HG02970 (cell line): ENCODE results near the gene RFTN1.

Experiments used
- ATAC-seq: cut with Tn5 transposase; IDR thresholded peaks from one replicate; pipeline ENCODE4 v1.9.1; 2021; ENCODE audit warnings: mild to moderate bottlenecking, moderate library complexity, moderate number of reproducible peaks; ENCODE audit not compliant: unreplicated experiment, low FRiP score

RFTN1 gene

GRCh38 chr3:16513141-16514020 lies at the start of gene RFTN1:
Gene RFTN1, minus strand, starts transcription at chr3:16513699. Its CDS starts 19,830 bp downstream, at chr3:16493869.
- no peak for ATAC-seq

GRCh38 chr3:16559653-16560365 lies 46.3 kb upstream of the RFTN1 start:
- ATAC-seq = no peak

- no peak for ATAC-seq
Measured at GRCh38 chr3:16554126-16554525, 40.6 kb upstream of the RFTN1 start.

- no peak for ATAC-seq
Measured at GRCh38 chr3:16552757-16553156, 39.3 kb upstream of the RFTN1 start.

GRCh38 chr3:16551342-16551976 lies 38.0 kb upstream of the RFTN1 start:
- ATAC-seq = no peak

GRCh38 chr3:16550676-16551341 lies 37.3 kb upstream of the RFTN1 start:
- no peak for ATAC-seq

GRCh38 chr3:16550305-16550675 lies 36.8 kb upstream of the RFTN1 start:
- ATAC-seq = no peak

GRCh38 chr3:16548721-16549120 lies 35.2 kb upstream of the RFTN1 start:
- ATAC-seq = no peak

- no peak for ATAC-seq
Measured at GRCh38 chr3:16547561-16548357, 34.3 kb upstream of the RFTN1 start.

GRCh38 chr3:16546186-16547010 lies 32.9 kb upstream of the RFTN1 start:
- no peak for ATAC-seq

GRCh38 chr3:16545413-16546185 lies 32.1 kb upstream of the RFTN1 start:
- ATAC-seq = no peak

GRCh38 chr3:16543242-16543864 lies 29.9 kb upstream of the RFTN1 start:
- ATAC-seq = no peak

GRCh38 chr3:16538507-16538906 lies 25.0 kb upstream of the RFTN1 start:
- no peak for ATAC-seq

- ATAC-seq = no peak
Measured at GRCh38 chr3:16536996-16537395, 23.5 kb upstream of the RFTN1 start.

GRCh38 chr3:16536344-16536663 lies 22.8 kb upstream of the RFTN1 start:
- ATAC-seq = no peak

- no peak for ATAC-seq
Measured at GRCh38 chr3:16534640-16535262, 21.3 kb upstream of the RFTN1 start.

- ATAC-seq = no peak
Measured at GRCh38 chr3:16533928-16534574, 20.6 kb upstream of the RFTN1 start.
